Trophoblast cell (in vitro differentiated cells and primary cell): ENCODE data around the gene DLGAP4.

Experiments used
- DNase-seq, 2 donors: peaks; one replicate each; pipeline ENCODE4 v3.0.0-alpha.2; 2016
- H2AFZ ChIP-seq: 2 replicates; pipeline ENCODE4 v1.6.1; 2013; ENCODE audit warnings: low read length, moderate library complexity, mild to moderate bottlenecking; ENCODE audit not compliant: insufficient read depth, poor library complexity
- H2AK5ac ChIP-seq: 2 replicates; pipeline ENCODE4 v1.6.1; 2013; ENCODE audit warnings: mild to moderate bottlenecking, low read length
- H2BK120ac ChIP-seq: 2 replicates; pipeline ENCODE4 v1.6.1; 2013; ENCODE audit warnings: low read length, mild to moderate bottlenecking, moderate library complexity; ENCODE audit not compliant: insufficient read depth, poor library complexity
- H2BK12ac ChIP-seq: 2 replicates; pipeline ENCODE4 v1.6.1; 2013; ENCODE audit warnings: mild to moderate bottlenecking, low read length, moderate library complexity
- H2BK5ac ChIP-seq: 2 replicates; pipeline ENCODE4 v1.6.1; 2013; ENCODE audit warnings: low read length, low read depth, moderate library complexity, mild to moderate bottlenecking; ENCODE audit not compliant: poor library complexity
- H3K14ac ChIP-seq: 2 replicates; pipeline ENCODE4 v1.6.1; 2013; ENCODE audit warnings: mild to moderate bottlenecking, low read length
- H3K18ac ChIP-seq: 2 replicates; pipeline ENCODE4 v1.6.1; 2013; ENCODE audit warnings: mild to moderate bottlenecking, low read length
- H3K23ac ChIP-seq: 2 replicates; pipeline ENCODE4 v1.6.1; 2013; ENCODE audit warnings: low read length
- H3K27ac ChIP-seq: 2 replicates; pipeline ENCODE4 v1.5.1; 2013; ENCODE audit warnings: low read depth, mild to moderate bottlenecking, inconsistent platforms, low read length, moderate library complexity
- H3K27me3 ChIP-seq: 2 replicates; pipeline ENCODE4 v1.6.1; 2013; ENCODE audit warnings: inconsistent platforms, mild to moderate bottlenecking, low read length, moderate library complexity; ENCODE audit not compliant: insufficient read depth
- H3K36me3 ChIP-seq, 2 experiments: 1 replicate in 1 of 2; 2 replicates in 1 of 2; pipeline ENCODE4 v1.6.1; 2013; ENCODE audit warnings: low read length in 2 of 2, mild to moderate bottlenecking in 2 of 2, moderate library complexity in 1 of 2; ENCODE audit not compliant: insufficient read depth in 2 of 2, control insufficient read depth in 1 of 2
- H3K4ac ChIP-seq: 2 replicates; pipeline ENCODE4 v1.6.1; 2013; ENCODE audit warnings: low read depth, mild to moderate bottlenecking, low read length, moderate library complexity
- H3K4me1 ChIP-seq, 2 experiments: 1 replicate in 1 of 2; 2 replicates in 1 of 2; pipeline ENCODE4 v1.6.1; 2013; ENCODE audit warnings: low read length in 2 of 2, mild to moderate bottlenecking in 2 of 2, moderate library complexity in 1 of 2; ENCODE audit not compliant: insufficient read depth in 2 of 2, control insufficient read depth in 1 of 2
- H3K4me2 ChIP-seq: 2 replicates; pipeline ENCODE4 v1.6.1; 2013; ENCODE audit warnings: inconsistent platforms, mild to moderate bottlenecking, low read length, moderate library complexity
- H3K4me3 ChIP-seq: 2 replicates; pipeline ENCODE4 v1.5.1; 2013; ENCODE audit warnings: mild to moderate bottlenecking, low read depth, low read length, inconsistent platforms
- H3K79me1 ChIP-seq: one replicate; pipeline ENCODE4 v1.6.1; 2013; ENCODE audit warnings: low read length
- H3K79me2 ChIP-seq: 2 replicates; pipeline ENCODE4 v1.6.1; 2013; ENCODE audit warnings: low read length, mild to moderate bottlenecking; ENCODE audit not compliant: control insufficient read depth, insufficient read depth, poor library complexity
- H3K9ac ChIP-seq: 2 replicates; pipeline ENCODE4 v1.6.1; 2013; ENCODE audit warnings: mild to moderate bottlenecking, low read length
- H3K9me3 ChIP-seq: 2 replicates; pipeline ENCODE4 v1.6.1; 2013; ENCODE audit warnings: low read depth, mild to moderate bottlenecking, control low read depth, inconsistent platforms, low read length; ENCODE audit not compliant: insufficient read depth
- H4K12ac ChIP-seq: 2 replicates; pipeline ENCODE4 v1.6.1; 2013; ENCODE audit warnings: low read depth, mild to moderate bottlenecking, low read length, moderate library complexity
- H4K8ac ChIP-seq: 2 replicates; pipeline ENCODE4 v1.6.1; 2013; ENCODE audit warnings: low read depth, mild to moderate bottlenecking, low read length, moderate library complexity
- H4K91ac ChIP-seq: one replicate; pipeline ENCODE4 v1.6.1; 2013; ENCODE audit warnings: low read depth, mild to moderate bottlenecking, low read length, moderate library complexity
- WGBS: extraction: QIAGEN DNeasy Blood & Tissue Kit; methylation state at CpG from one replicate; pipeline ENCODE4 v1.1.7; 2013; ENCODE audit warnings: missing lambda C conversion rate; ENCODE audit not compliant: insufficient read length, insufficient coverage; ENCODE audit errors: extremely low coverage; 5-methylcytosine and 5-hydroxymethylcytosine counted together

Gene DLGAP4

GRCh38 chr20:36449663-36450062 is 143.5 kb downstream of the DLGAP4 start:
- Histone ChIP-seq H2BK12ac (no peak overlapping the region), H3K23ac (no peak overlapping the region), H3K4me3 (no peak overlapping the region), H3K4me2 (no peak overlapping the region), H3K4ac (no peak overlapping the region), H4K91ac (no peak overlapping the region), H4K12ac (no peak overlapping the region), H3K79me1 (no peaks in the 10 kb centered on the region), H3K18ac (no peak overlapping the region), H3K27ac (no peak overlapping the region), H3K36me3 (no peaks in the 10 kb centered on the region), H3K79me2 (no peaks in the 10 kb centered on the region), H3K14ac (no peak overlapping the region), H2BK5ac (no peak overlapping the region), H2BK120ac (no peak overlapping the region), H3K27me3 (no peaks in the 10 kb centered on the region), H2AFZ (no peak overlapping the region), H3K9me3 (no peaks in the 10 kb centered on the region), H4K8ac (no peak overlapping the region), H2AK5ac (no peak overlapping the region), H3K4me1 (peaks cover 9 to 13% of the 10 kb centered on the region in 2 experiments), H3K9ac (no peak overlapping the region)
- no peak for DNase-seq

GRCh38 chr20:36454332-36454697 is 148.2 kb downstream of the DLGAP4 start:
- Histone ChIP-seq H3K18ac (no peak overlapping the region), H3K79me1 (no peaks in the 10 kb centered on the region), H4K12ac (no peak overlapping the region), H3K23ac (no peak overlapping the region), H3K79me2 (no peaks in the 10 kb centered on the region), H2BK12ac (no peak overlapping the region), H2BK5ac (no peak overlapping the region), H4K8ac (no peak overlapping the region), H2AFZ (no peak overlapping the region), H3K14ac (no peak overlapping the region), H3K4me1 (peaks cover 6 to 10% of the 10 kb centered on the region in 2 experiments), H2AK5ac (no peak overlapping the region), H3K36me3 (no peaks in the 10 kb centered on the region), H3K9me3 (no peaks in the 10 kb centered on the region), H3K27ac (no peak overlapping the region), H3K4me3 (no peak overlapping the region), H3K4ac (no peak overlapping the region), H3K9ac (no peak overlapping the region), H3K4me2 (no peak overlapping the region), H2BK120ac (no peak overlapping the region), H3K27me3 (no peaks in the 10 kb centered on the region), H4K91ac (no peak overlapping the region)
- no CpG with 5 or more reads among the region's 4 CpGs for WGBS
- no peak for DNase-seq

GRCh38 chr20:36454698-36455427 is 148.7 kb downstream of the DLGAP4 start:
- no peak overlapping the region for H3K18ac ChIP-seq
- H4K91ac ChIP-seq, result no peak overlapping the region
- no peak overlapping the region for H2BK120ac ChIP-seq
- H3K4me1 ChIP-seq, result peaks cover 6 to 10% of the 10 kb centered on the region in 2 experiments
- H3K4me2 ChIP-seq, result peak overlapping the region; percentile 6
- no peaks in the 10 kb centered on the region for H3K79me1 ChIP-seq
- no peak overlapping the region for H3K14ac ChIP-seq
- H2BK5ac ChIP-seq, result no peak overlapping the region
- no peaks in the 10 kb centered on the region for H3K9me3 ChIP-seq
- H4K12ac ChIP-seq, result no peak overlapping the region
- no peak overlapping the region for H3K4me3 ChIP-seq
- H3K79me2 ChIP-seq, result no peaks in the 10 kb centered on the region
- H2AFZ ChIP-seq, result no peak overlapping the region
- WGBS, result no CpG with 5 or more reads among the region's 9 CpGs
- no peak for DNase-seq
- H3K9ac ChIP-seq, result no peak overlapping the region
- H3K4ac ChIP-seq, result no peak overlapping the region
- H3K36me3 ChIP-seq, result no peaks in the 10 kb centered on the region
- no peaks in the 10 kb centered on the region for H3K27me3 ChIP-seq
- no peak overlapping the region for H3K27ac ChIP-seq
- H2AK5ac ChIP-seq, result no peak overlapping the region
- no peak overlapping the region for H4K8ac ChIP-seq
- H2BK12ac ChIP-seq, result no peak overlapping the region
- H3K23ac ChIP-seq, result no peak overlapping the region

- Histone ChIP-seq H4K8ac (no peak overlapping the region), H3K4me2 (no peak overlapping the region), H3K79me1 (peaks cover 6% of the 10 kb centered on the region), H2AK5ac (no peak overlapping the region), H3K9ac (no peak overlapping the region), H3K36me3 (no peaks in the 10 kb centered on the region), H3K4ac (no peak overlapping the region), H3K23ac (no peak overlapping the region), H2AFZ (no peak overlapping the region), H2BK120ac (no peak overlapping the region), H3K27me3 (no peaks in the 10 kb centered on the region), H3K18ac (no peak overlapping the region), H2BK12ac (no peak overlapping the region), H4K91ac (no peak overlapping the region), H3K14ac (no peak overlapping the region), H4K12ac (no peak overlapping the region), H3K27ac (no peak overlapping the region), H3K4me3 (no peak overlapping the region), H3K9me3 (peaks cover 2% of the 10 kb centered on the region), H2BK5ac (no peak overlapping the region), H3K4me1 (peaks cover 12 to 15% of the 10 kb centered on the region in 2 experiments), H3K79me2 (peaks cover 3% of the 10 kb centered on the region)
- no peak for DNase-seq
- WGBS, result no CpG with 5 or more reads among the region's 9 CpGs
Observed at GRCh38 chr20:36455972-36456625, 150.0 kb downstream of the DLGAP4 start.
